C4-2B (cell line): ENCODE measurements around the gene GPR3.
A peak's percentile ranks its signal among the peaks of the same experiment; 100 is the strongest.

Experiments
- H3K27ac ChIP-seq: fragments of 450-650 bp; 2 replicates; pipeline ENCODE4 v1.5.1; 2017
- CTCF ChIP-seq: fragments of 450-650 bp; conservative IDR thresholded peaks from 2 replicates; pipeline ENCODE4 v1.5.1; 2017; ENCODE audit warnings: mild to moderate bottlenecking
- ZFX ChIP-seq: fragments of 450-650 bp; IDR thresholded peaks from 2 replicates; pipeline ENCODE4 v1.6.1; 2017

Gene GPR3

GRCh38 chr1:27416387-27417111, 24.1 kb downstream of the GPR3 start:
- no peak overlapping the region for H3K27ac ChIP-seq
- TF ChIP-seq ZFX (no peak), CTCF (peak; percentile 77)

DNA sequence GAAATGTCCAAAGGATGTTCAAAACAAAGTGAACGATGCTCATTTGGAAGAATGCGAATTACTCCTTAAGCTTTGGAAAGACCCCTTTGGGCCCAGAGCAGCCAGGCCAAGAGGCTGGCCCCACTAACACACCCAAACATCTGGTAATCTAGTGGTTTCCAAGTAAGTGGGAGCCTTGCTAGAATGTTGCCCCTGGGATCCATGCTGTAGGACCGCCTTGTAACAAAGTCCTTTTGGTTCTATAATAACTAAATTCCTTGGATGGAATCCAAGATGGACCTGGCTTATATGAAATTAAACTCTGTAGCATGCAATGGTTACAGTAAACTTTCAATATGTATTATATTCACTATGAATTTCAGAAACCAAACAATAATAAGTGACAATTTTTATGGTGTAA, 25.3 kb downstream of the GPR3 start:
- no peak overlapping the region for H3K27ac ChIP-seq
- no peak for TF ChIP-seq ZFX
- no peak for TF ChIP-seq CTCF

GRCh38 chr1:27418326-27419185, 26.1 kb downstream of the GPR3 start:
- TF ChIP-seq CTCF (no peak), ZFX (no peak)
- H3K27ac ChIP-seq = no peak overlapping the region

- TF ChIP-seq ZFX = no peak
- no peak for TF ChIP-seq CTCF
- H3K27ac ChIP-seq = no peak overlapping the region
Measured at GRCh38 chr1:27423709-27424108, 31.3 kb downstream of the GPR3 start.

DNA sequence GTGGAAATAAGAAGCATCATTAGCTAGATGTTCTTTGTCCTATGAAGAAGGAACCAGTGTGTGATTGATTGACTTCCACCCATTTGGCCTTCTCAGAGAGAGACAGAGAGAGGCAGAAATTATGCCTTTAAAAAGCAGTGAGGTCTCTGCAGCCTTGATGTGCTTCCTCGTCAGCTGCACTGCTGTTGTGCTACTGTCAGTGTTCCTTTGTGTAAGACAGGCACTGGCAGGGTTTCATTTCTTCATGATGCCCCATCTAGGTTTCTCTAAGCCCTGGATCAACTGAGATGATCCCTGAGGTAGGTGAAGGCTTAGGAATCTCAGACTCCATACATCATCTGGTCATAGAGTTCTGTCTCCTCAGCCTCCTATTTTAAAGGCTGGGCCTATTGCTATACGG, 34.9 kb downstream of the GPR3 start:
- no peak overlapping the region for H3K27ac ChIP-seq
- TF ChIP-seq ZFX (no peak), CTCF (no peak)

- no peak overlapping the region for H3K27ac ChIP-seq
Measured at GRCh38 chr1:27427816-27428315, 35.4 kb downstream of the GPR3 start.

More at GRCh38 chr1:27427816-27428315, 35.4 kb downstream of the GPR3 start:
- TF ChIP-seq CTCF (no peak), ZFX (no peak)
